HG02884 (cell line): Measurements from ENCODE around the gene PRDM10.

ENCODE experiments used
- ATAC-seq: cut with Tn5 transposase; IDR thresholded peaks from one replicate; pipeline ENCODE4 v1.9.1; 2021; ENCODE audit warnings: mild to moderate bottlenecking, moderate library complexity; ENCODE audit not compliant: unreplicated experiment

The PRDM10 gene

GRCh38 chr11:129852125-129852740, 150.4 kb downstream of the PRDM10 start:
- no peak for ATAC-seq
